AG08395 (cell line): ENCODE data around the gene SMDT1.
A peak's percentile ranks its signal among the peaks of the same experiment; 100 is the strongest.
"Not testable (repeated sequence)": the region's sequence is repeated elsewhere in the genome, so short reads cannot be mapped to it uniquely, and the experiment has no call there.

ENCODE experiments used
- DNase-seq: peaks from one replicate; pipeline ENCODE4 v3.0.0; 2012; ENCODE audit warnings: mixed read lengths, low spot score

SMDT1 gene

GRCh38 chr22:42111798-42112197, 32.3 kb downstream of the SMDT1 start:
- DNase-seq, result no peak

GRCh38 chr22:42112793-42113192, 33.3 kb downstream of the SMDT1 start:
- not testable (repeated sequence) for DNase-seq

GRCh38 chr22:42114721-42115120, 35.2 kb downstream of the SMDT1 start:
- DNase-seq, result peak; percentile 29

GRCh38 chr22:42115420-42115830, 35.9 kb downstream of the SMDT1 start:
- not testable (repeated sequence) for DNase-seq

- no peak for DNase-seq
Observed at GRCh38 chr22:42116848-42117424, 37.4 kb downstream of the SMDT1 start.

GRCh38 chr22:42120231-42121021, 40.9 kb downstream of the SMDT1 start:
- not testable (repeated sequence) for DNase-seq

GRCh38 chr22:42123529-42123928, 44.0 kb downstream of the SMDT1 start:
- not testable (repeated sequence) for DNase-seq

GRCh38 chr22:42127606-42128005, 48.1 kb downstream of the SMDT1 start:
- no peak for DNase-seq

- DNase-seq, result not testable (repeated sequence)
Observed at GRCh38 chr22:42128007-42128406, 48.5 kb downstream of the SMDT1 start.

- not testable (repeated sequence) for DNase-seq
Observed at GRCh38 chr22:42128776-42129694, 49.5 kb downstream of the SMDT1 start.

GRCh38 chr22:42130182-42130581, 50.7 kb downstream of the SMDT1 start:
- DNase-seq, result not testable (repeated sequence)

GRCh38 chr22:42130639-42131431, 51.3 kb downstream of the SMDT1 start, which contains the start of gene CYP2D6:
Gene CYP2D6, minus strand, starts transcription at chr22:42130810. Its CDS starts 19 bp downstream, at chr22:42130791.
- not testable (repeated sequence) for DNase-seq

- no peak for DNase-seq
Observed at GRCh38 chr22:42131562-42131961, 52.1 kb downstream of the SMDT1 start.

- no peak for DNase-seq
Observed at GRCh38 chr22:42132457-42132856, 53.0 kb downstream of the SMDT1 start.
